SU-DHL-6 (cell line): Measurements from ENCODE around the gene MTNR1B.

Experiments used
- EZH2phosphoT487 ChIP-seq: fragments of 200-600 bp; sonication (generic), shearing (Covaris generic); conservative IDR thresholded peaks from 2 replicates; pipeline ENCODE4 v1.6.1; 2018; ENCODE audit warnings: mild to moderate bottlenecking, antibody characterized with exemption, low read length, moderate library complexity, mixed read lengths
- TF ChIP-seq, protein P1 (sequence below): fragments of 200-600 bp; sonication (generic); IDR thresholded peaks from one replicate; pipeline ENCODE4 v1.5.1; 2017; ENCODE audit warnings: antibody characterized with exemption, mild to moderate bottlenecking, low read length, moderate library complexity; ENCODE audit not compliant: insufficient read depth, poor library complexity, severe bottlenecking

DNA sequence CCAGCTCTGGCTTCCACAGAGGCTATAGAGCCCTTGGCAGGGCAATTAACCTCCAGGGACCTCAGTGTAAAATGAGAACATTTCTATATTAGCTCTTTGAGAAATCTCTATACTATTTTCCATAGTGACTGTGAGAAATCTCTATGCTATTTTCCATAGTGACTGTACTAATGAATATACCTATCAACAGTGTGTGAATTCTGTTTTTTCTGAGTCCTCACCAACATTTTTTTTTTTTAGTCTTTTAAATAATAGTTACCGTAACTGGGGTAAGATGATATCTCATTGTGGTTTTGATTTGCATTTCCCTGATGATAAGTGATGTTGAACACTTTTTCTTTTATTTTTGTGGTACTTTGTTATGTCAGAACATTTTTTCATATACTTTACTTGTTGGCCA is 7.0 kb upstream of the MTNR1B start:
- TF ChIP-seq, protein P1, sequence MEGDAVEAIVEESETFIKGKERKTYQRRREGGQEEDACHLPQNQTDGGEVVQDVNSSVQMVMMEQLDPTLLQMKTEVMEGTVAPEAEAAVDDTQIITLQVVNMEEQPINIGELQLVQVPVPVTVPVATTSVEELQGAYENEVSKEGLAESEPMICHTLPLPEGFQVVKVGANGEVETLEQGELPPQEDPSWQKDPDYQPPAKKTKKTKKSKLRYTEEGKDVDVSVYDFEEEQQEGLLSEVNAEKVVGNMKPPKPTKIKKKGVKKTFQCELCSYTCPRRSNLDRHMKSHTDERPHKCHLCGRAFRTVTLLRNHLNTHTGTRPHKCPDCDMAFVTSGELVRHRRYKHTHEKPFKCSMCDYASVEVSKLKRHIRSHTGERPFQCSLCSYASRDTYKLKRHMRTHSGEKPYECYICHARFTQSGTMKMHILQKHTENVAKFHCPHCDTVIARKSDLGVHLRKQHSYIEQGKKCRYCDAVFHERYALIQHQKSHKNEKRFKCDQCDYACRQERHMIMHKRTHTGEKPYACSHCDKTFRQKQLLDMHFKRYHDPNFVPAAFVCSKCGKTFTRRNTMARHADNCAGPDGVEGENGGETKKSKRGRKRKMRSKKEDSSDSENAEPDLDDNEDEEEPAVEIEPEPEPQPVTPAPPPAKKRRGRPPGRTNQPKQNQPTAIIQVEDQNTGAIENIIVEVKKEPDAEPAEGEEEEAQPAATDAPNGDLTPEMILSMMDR, result no peak
- TF ChIP-seq EZH2phosphoT487, result no peak
